Measurements from ENCODE around the gene ARHGAP5. TPM values are rescaled to one million over a fixed set of nuclear protein-coding genes. Genes with fewer than 3 reads are reported as not detected.

The ARHGAP5 gene
- total and polyA plus RNA-seq, 9 of the 15 experiments (the other 6 are each of a cell fraction or from before 2014, with no cell fraction given): 3.1 to 21.8 (median 12.1) TPM

DNA sequence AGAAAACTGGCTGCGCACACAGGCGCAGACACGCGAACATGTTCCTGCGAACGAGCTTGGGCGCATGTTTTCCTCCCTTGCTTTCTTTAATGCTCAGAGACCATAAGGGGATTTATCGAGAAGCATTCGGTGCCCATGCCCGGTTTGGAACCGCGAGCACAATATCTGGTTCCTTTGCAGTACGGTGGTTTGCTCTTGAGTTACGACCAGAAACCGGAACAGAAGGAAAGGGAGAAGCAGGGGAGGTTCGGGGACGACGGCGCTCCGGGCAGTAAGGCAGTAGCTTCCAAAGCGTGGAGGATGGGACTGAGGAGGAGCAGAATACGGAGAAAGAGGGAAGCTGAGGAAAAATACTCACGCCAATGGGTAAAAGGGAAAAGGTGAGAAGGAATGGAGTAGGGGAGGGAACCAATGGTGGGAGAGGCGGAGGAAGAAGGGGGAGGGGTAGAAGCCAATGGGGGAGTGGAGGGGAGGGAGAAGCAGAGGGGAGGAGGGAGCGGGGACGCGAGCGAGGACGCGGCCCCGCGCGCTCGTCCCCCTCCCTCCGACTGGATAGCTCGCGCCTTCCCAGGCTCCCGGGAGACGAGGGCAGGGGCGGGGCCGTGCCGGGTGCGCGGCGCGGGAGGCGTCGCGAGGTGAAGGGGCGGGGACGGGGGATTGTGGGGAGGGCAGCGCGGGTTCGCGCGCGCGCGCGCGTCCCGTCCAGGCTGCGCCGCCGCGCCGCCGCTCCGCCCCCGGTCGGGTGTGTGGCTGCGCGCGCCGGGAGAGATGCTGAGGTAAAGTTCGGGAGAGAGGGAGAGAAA lies 625 bp upstream of the ARHGAP5 start (continued):
- TF ChIP-seq ZBTB9 (CRISPR knock-in tag; IDR thresholded peaks at IDR 0.05) (no peak), E2F3 (CRISPR knock-in tag; IDR thresholded peaks at IDR 0.05) (no peak), NKRF (IDR thresholded peaks at IDR 0.05; ENCODE audit: borderline replicate concordance) (peak; percentile 67; the same call in 1 of the 2 replicates), CREM (IDR thresholded peaks at IDR 0.05; ENCODE audit: low read depth) (no peak), NCOA2 (IDR thresholded peaks at IDR 0.05; ENCODE audit: partially characterized antibody in 2 of 2) (no peak), TCF7L2 (IDR thresholded peaks at IDR 0.05; ENCODE audit: low read depth, low read length) (no peak), MCM2 (IDR thresholded peaks at IDR 0.05; ENCODE audit: low read depth) (no peak), RUNX1 (IDR thresholded peaks at IDR 0.05; ENCODE audit: low read depth) (no peak), FOXK2 (conservative IDR thresholded peaks at IDR 0.05 in 1 of 2, IDR thresholded peaks at IDR 0.05 in 1 of 2; ENCODE audit: low read depth in 2 of 2) (no peak; a peak in 1 of 4 replicates), DPF2 (IDR thresholded peaks at IDR 0.05) (peak; percentile 80), PHF8 (IDR thresholded peaks at IDR 0.05; ENCODE audit: borderline replicate concordance, low read length) (peak; percentile 47; the same call in 1 of the 2 replicates), ARHGAP35 (IDR thresholded peaks at IDR 0.05; ENCODE audit: partially characterized antibody) (no peak), SRSF7 (optimal IDR thresholded peaks at IDR 0.05; ENCODE audit: low read depth, low read length) (no peak), SP1 (CRISPR knock-in tag; IDR thresholded peaks at IDR 0.05) (no peak), MEF2A (IDR thresholded peaks at IDR 0.05; ENCODE audit: control insufficient read depth, low read depth, low read length) (no peak), ARID1B (IDR thresholded peaks at IDR 0.05) (peak; percentile 46; the same call in 1 of the 2 replicates)
- TF ChIP-seq, protein P1, sequence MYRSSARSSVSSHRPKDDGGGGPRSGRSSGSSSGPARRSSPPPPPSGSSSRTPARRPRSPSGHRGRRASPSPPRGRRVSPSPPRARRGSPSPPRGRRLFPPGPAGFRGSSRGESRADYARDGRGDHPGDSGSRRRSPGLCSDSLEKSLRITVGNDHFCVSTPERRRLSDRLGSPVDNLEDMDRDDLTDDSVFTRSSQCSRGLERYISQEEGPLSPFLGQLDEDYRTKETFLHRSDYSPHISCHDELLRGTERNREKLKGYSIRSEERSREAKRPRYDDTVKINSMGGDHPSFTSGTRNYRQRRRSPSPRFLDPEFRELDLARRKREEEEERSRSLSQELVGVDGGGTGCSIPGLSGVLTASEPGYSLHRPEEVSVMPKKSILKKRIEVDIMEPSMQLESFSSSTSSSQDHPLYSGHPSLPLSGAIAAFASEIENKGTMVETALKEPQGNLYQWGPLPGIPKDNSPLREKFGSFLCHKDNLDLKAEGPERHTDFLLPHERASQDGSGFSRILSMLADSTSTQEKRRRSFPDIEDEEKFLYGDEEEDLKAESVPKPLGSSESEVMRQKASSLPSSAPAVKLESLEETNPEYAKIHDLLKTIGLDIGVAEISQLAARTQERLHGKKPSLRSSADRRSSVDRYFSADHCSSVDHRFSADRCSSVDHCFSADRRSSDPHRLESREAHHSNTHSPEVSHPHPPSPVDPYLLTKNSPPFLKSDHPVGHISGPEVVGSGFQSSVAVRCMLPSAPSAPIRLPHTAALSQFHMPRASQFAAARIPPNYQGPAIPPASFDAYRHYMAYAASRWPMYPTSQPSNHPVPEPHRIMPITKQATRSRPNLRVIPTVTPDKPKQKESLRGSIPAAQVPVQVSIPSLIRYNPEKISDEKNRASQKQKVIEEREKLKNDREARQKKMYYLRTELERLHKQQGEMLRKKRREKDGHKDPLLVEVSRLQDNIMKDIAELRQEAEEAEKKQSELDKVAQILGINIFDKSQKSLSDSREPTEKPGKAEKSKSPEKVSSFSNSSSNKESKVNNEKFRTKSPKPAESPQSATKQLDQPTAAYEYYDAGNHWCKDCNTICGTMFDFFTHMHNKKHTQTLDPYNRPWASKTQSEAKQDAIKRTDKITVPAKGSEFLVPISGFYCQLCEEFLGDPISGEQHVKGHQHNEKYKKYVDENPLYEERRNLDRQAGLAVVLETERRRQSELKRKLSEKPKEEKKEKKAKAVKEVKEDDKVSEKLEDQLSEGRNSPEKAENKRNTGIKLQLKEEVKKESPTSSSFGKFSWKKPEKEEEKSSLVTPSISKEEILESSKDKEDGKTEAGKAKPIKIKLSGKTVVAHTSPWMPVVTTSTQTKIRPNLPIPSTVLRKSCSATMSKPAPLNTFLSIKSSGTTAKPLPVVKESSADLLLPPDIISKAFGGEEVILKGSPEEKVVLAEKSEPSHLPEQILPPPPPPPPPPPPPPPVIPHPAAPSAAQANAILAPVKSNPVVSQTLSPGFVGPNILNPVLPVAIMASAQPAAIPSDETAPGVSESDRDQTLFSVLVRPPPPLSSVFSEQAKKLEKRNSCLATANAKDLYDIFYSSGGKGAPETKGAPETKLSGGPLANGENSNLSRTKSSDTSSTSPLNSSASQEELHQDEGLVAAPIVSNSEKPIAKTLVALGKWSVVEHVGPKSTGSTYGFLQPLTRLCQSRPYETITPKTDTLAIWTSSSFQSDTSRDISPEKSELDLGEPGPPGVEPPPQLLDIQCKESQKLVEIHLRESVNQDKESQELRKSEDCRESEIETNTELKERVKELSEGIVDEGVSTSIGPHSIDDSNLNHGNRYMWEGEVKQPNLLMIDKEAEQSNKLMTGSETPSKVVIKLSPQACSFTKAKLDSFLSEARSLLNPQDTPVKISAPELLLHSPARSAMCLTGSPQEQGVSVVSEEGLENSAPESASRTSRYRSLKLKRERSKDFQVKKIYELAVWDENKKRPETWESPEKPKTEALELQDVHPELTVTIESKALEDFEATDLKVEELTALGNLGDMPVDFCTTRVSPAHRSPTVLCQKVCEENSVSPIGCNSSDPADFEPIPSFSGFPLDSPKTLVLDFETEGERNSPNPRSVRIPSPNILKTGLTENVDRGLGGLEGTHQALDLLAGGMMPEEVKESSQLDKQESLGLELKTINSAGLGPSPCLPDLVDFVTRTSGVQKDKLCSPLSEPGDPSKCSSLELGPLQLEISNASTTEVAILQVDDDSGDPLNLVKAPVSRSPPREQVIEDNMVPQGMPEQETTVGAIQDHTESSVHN (IDR thresholded peaks at IDR 0.05; ENCODE audit: borderline replicate concordance in 1 of 2, low read depth in 1 of 2): no peak

All from K562 (cell line).